Vagina (tissue), 2 donors: Measurements from ENCODE around the gene ILK.

Experiments
- CTCF ChIP-seq, 3 experiments: fragments of 450-650 bp in 2 of 3; fragments of 200-600 bp in 1 of 3; sonication (generic) in 1 of 3; IDR thresholded peaks; one replicate each; pipeline ENCODE4 v1.5.1; 2017 to 2019; ENCODE audit warnings: antibody characterized with exemption in 3 of 3, mild to moderate bottlenecking in 2 of 3, moderate library complexity in 2 of 3
- POLR2A ChIP-seq, 2 donors: fragments of 450-650 bp; IDR thresholded peaks; one replicate each; pipeline ENCODE4 v1.6.1; 2017; ENCODE audit warnings: antibody characterized with exemption in 2 of 2, mild to moderate bottlenecking in 2 of 2, moderate library complexity in 2 of 2
- POLR2AphosphoS5 ChIP-seq, 2 donors: sonication (generic); formaldehyde crosslinking; IDR thresholded peaks; one replicate each; pipeline ENCODE4 v1.9.0; 2017; ENCODE audit warnings: antibody characterized with exemption in 2 of 2, mild to moderate bottlenecking in 2 of 2, low read depth in 1 of 2; ENCODE audit not compliant: insufficient read depth in 1 of 2

- TF ChIP-seq CTCF (IDR thresholded peaks at IDR 0.05) (no peak), POLR2AphosphoS5 (IDR thresholded peaks at IDR 0.05; ENCODE audit: insufficient read depth in 1 of 2, low read depth in 1 of 2) (no peak), POLR2A (IDR thresholded peaks at IDR 0.05) (no peak)
Observed at GRCh38 chr11:6576471-6577373, 26.9 kb upstream of the ILK start.
